WI38 (cell line): ENCODE results near the gene IFT52.
"Not testable (repeated sequence)": the region's sequence is repeated elsewhere in the genome, so short reads cannot be mapped to it uniquely, and the experiment has no call there.

ENCODE experiments used
- H3K4me3 ChIP-seq: 2 replicates; pipeline ENCODE4 v1.5.1; 2011; ENCODE audit warnings: low read depth, mild to moderate bottlenecking, control low read depth, low read length
- TF ChIP-seq, protein P1 (sequence below): IDR thresholded peaks from 2 replicates; pipeline ENCODE4 v1.5.1; 2012; ENCODE audit warnings: low read depth, mild to moderate bottlenecking, control low read depth, low read length

Gene IFT52

DNA sequence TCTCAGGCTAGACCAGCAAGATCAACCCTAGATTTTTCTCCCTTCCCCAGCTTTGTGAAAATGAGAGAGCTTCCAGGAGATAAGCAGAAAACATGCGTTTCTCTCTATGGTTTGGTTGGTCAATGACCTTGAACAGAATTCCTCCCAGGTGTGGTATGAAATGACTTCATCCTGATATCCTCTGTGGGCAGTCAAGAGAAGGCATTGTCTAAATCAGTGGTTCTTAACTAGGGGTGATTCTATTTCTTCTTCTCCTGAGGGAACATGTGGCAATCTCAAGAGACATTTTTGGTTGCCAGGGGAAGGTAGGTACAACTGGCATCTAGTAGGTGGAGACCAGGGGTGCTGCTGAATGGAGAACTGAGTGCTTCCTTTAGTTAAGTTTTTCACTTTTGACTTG, 12.4 kb downstream of the IFT52 start:
- H3K4me3 ChIP-seq: no peak overlapping the region
- TF ChIP-seq, protein P1, sequence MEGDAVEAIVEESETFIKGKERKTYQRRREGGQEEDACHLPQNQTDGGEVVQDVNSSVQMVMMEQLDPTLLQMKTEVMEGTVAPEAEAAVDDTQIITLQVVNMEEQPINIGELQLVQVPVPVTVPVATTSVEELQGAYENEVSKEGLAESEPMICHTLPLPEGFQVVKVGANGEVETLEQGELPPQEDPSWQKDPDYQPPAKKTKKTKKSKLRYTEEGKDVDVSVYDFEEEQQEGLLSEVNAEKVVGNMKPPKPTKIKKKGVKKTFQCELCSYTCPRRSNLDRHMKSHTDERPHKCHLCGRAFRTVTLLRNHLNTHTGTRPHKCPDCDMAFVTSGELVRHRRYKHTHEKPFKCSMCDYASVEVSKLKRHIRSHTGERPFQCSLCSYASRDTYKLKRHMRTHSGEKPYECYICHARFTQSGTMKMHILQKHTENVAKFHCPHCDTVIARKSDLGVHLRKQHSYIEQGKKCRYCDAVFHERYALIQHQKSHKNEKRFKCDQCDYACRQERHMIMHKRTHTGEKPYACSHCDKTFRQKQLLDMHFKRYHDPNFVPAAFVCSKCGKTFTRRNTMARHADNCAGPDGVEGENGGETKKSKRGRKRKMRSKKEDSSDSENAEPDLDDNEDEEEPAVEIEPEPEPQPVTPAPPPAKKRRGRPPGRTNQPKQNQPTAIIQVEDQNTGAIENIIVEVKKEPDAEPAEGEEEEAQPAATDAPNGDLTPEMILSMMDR: no peak

GRCh38 chr20:43605715-43606114, 15.0 kb downstream of the IFT52 start:
- H3K4me3 ChIP-seq: no peak overlapping the region
- TF ChIP-seq, protein P1: no peak

GRCh38 chr20:43607278-43607677, 16.5 kb downstream of the IFT52 start:
- not testable (repeated sequence) for H3K4me3 ChIP-seq

DNA sequence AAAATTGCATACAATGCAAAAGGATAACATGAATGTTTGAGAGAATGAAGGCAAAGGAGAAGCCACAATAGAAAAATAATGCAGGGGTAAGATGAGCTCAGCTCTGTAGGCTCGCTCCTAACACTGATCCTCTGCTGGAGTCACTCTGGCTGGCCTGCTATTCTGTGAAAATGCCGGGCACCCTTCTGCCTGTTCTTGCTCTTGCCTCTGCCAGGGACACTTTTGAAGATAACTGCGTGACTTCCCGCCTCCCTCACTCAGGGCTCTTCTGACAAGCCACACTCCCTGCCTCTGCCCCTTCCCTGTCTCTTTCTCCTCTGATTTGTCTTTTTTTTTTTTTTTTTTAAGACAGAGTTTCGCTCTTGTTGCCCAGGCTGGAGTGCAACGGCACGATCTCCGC, 40.9 kb downstream of the IFT52 start:
- TF ChIP-seq, protein P1: no peak
- no peak overlapping the region for H3K4me3 ChIP-seq

DNA sequence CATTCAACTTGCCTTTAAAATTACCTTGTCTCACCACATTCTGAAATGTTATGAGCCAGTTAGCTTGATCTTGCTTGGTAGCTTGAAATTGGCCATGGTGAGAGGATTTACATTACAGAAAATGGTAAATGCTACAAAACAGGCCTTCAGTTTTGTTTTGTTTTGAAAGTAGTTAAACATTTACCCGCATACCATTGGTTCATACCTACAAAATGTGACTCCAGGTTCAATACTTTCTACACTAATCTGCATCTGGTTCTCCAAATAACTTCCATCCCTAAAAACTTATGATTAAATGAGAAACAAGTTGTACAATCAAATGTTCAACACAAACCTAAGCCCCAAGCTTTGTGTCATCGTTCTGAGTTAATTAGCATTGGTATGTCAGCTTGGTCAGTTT, 45.7 kb downstream of the IFT52 start:
- TF ChIP-seq, protein P1: no peak

DNA sequence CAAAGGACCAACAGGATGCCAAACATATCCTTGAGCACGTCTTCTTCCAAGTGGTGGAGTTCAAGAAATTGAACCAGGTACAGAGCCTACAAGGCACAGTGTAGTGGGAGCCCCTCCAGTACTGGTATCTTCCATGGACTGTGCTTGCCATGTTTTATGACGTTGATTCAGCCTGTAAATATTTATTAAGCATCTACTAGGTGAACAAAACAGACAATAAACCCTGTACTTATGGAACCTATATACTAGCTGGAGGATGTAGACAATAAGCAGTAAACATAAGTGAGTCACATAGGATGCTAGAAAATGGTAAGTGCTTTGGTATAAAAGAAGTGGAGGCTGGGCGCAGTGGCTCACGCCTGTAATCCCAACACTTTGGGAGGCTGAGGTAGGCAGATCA, 51.8 kb downstream of the IFT52 start:
- H3K4me3 ChIP-seq: no peak overlapping the region
- TF ChIP-seq, protein P1: no peak

More for the DNA sequence above, 45.7 kb downstream of the IFT52 start:
- no peak overlapping the region for H3K4me3 ChIP-seq

- TF ChIP-seq, protein P1: no peak
- H3K4me3 ChIP-seq: no peak overlapping the region
Measured at GRCh38 chr20:43650997-43651525, 60.3 kb downstream of the IFT52 start.

- H3K4me3 ChIP-seq: not testable (repeated sequence)
Measured at GRCh38 chr20:43651650-43652184, 61.0 kb downstream of the IFT52 start.
